ENCODE data around the gene SKIDA1.

Gene SKIDA1

DNA sequence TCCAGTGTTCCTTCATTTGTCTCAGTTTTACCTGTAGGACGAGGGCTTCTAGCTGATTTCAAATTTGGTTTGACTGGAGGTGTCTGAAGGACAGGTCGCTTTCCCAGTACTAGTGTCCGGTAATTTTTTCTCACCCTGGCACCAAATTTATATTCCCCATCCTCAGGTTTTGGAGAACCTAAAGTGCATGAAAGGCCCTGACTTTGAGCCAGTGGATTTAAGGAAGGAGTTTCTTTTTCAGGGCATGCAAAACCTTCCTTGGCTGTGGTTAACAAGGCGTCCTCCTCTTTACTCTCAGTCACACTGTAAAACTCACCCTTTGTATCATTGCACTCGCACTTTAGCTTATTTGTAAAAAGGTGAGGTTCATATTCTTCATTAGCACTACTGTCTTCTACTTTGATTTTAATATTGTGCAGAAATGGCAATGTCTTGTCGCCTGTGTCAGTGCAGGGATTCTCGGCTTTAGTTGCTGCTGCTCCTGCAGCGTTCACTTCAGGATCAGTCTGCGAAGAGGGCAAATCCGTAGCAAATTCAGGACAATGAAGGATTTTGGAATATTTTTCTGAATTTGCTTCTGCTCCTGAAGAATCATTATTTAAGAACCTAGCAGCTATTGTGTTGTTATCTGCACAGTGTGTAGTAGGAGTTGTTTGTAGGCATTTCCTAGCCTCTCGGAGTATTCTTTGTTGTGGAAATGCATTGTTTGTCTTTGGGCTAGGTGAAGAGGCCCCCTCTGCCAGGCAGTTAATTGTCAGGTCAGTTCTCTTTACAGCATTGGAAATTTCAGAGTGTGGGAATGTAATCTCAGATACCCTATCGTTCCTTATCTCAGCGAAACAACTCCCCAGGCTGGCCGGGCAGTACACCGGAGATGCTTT lies 9.9 kb downstream of the SKIDA1 start:
- DNase-seq = no peak

- DNase-seq = no peak
Observed at GRCh38 chr10:21514818-21515351, 10.6 kb downstream of the SKIDA1 start.

GRCh38 chr10:21514129-21514817 lies 11.2 kb downstream of the SKIDA1 start:
- DNase-seq = no peak

DNA sequence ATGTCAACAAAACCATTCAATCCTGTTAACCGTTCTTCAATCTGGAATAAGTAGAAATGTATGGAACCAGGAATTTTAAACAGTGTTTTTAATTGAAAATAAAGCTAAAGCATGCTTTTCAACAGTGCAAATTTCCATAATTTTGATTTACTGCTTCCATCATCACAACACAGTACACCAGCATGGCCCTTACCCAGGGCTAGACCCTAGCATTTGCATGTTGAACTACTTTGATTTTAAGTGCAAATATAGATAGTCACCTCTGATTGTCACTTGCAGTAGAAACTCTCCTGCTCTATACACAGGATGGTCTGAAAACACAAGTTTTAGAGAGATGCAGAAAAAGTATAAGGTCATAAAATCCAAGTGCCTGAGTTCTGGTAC lies 12.1 kb downstream of the SKIDA1 start:
- no peak for DNase-seq

GRCh38 chr10:21512573-21513404 lies 12.7 kb downstream of the SKIDA1 start:
- DNase-seq = no peak

GRCh38 chr10:21511946-21512572 lies 13.4 kb downstream of the SKIDA1 start:
- DNase-seq = no peak

DNA sequence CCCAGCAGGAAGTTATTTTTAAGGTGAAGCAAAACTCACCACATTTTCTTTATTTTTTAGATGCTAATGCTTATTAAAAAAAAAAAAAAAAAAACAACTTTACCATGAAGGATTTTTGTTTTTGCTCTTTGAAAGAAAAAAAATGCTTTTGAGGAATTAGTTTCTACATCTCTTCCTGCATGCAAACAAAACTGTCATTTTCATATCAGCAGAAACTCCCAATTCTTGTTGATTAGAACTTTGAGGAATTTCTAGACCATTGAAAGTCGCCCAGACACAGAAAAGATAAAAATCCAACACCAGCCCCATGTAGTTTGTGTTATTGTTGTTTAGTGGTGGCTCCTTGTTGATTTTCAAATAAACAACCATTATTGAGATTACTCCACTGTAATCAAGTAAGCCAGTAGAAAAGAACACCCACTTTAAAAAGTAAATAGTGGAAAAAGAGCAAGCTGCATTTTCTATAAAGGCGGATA lies 14.3 kb downstream of the SKIDA1 start:
- no peak for DNase-seq

DNA sequence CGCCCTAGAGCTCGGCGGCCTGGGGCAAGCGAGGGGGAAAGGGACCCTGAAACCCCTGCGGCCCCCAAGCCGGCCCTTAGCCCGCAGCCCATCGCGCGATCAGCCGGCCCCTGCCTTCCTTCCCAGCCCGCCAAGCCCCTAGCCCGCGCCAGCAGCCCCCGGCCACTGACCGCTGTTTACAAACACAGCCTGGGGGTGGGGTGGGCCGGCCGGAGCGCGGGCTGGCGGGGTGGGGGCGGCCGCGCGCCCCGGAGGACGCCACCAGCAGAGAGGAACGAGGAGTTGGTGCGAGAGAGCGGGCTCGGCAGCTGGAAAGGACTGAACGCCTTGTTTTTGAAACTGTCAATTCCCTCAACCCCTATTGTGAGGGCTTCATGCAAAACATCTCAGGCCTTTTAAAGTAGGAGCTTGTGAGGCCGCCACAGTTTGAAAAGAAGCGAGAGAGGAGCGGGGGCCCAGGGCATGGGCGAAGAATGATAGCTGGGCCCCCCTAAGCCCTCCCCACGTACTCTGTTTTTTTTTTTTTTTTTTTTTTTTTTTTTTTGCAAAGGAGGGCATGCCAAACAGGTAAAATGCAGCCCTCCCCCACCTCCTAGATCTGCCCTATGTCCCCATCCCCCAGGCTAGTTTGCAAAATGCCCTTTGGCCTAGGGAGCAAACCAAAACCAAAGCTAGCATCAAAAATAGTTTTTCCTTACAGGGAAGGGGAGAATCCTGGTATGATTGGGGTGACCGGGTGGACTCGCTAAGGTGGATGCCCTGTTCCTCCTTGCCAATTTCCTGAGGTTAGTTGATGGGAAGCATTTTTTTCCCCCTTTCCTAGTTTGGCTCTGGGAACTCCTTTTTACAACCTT lies 15.0 kb downstream of the SKIDA1 start:
- no peak for DNase-seq

DNA sequence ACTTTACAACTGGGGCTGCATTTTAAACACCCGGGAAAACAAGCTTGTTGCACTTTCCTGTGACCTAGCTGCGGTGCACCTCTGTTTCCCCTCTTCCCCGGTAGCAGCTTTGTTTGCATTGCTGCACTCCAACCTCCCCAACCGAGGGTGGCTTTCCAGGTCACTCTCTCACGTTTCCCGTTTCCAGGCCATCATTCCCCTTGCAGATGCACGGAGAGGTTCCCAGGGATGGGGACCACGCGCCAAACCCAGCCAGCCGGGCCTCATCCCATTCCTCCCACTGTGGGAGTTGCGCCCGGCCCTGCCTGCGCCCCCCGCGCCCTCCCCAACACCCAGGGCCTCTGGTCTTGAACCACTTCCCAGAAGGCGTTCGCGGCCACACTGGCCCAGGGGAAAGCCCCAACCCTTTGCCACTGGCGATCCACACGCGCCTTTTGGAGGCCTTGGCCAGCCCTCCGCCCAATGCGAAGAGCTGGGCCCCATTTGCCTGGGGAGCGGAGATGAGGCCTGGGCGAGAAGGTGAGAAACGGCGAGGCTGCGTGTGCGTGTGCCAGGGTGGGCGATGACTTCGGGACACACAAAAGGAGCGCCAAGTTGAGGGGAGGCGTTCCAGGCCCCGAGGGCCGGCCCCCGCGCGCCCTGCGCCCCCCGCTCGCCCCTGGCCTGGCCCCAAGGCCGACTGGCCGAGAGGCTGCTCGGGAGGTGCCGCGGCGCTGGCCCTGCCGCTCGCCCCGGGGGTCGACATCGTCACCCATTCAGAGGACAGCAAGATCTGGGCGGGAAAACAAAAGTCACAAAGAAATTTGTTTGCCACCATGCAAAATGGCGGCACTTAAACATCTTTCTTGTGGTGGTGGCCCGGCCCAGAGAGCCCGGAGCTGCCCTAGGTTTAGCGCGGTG lies 15.9 kb downstream of the SKIDA1 start:
- no peak for DNase-seq

- no peak for DNase-seq
Observed at GRCh38 chr10:21508706-21509331, 16.7 kb downstream of the SKIDA1 start.

DNA sequence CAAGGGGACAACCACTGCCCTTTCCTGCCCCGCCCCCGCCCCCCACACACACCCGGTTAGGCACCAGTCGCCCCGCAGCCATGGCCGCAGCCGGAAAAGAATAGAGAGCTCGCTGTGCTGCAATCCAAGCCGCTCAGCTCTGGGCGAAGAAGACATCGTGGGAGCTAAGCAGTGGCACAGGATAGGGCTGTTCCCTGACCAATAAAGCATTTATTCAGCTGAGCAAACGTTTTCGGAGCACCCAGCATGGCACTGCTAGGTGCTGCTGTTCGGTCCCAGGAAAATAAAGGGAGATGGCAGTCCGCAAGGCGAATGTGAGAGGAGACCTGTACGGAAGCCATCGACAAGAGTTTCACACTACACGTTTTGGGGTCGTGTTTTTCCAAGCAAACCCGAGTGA lies 18.3 kb downstream of the SKIDA1 start:
- no peak for DNase-seq

DNA sequence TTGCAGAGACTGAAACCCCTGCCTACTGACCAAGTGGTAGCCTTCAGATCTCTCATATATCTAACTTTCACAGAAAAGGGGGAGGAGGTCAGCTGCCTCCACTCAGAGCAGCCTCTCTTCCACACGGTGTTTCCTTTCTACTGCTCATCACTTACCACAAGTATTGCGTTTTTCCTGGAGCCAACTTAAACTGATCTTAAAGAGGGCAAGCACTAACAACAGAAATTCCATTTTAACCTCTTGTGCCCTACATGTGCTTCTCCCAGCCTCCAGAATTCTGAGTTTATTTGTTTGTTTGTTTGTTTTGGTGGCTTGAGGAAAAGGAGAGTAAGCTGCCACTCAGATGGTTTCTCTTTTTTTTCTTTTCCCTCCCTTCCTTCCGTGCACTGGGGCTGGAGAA lies 19.1 kb downstream of the SKIDA1 start:
- no peak for DNase-seq

DNA sequence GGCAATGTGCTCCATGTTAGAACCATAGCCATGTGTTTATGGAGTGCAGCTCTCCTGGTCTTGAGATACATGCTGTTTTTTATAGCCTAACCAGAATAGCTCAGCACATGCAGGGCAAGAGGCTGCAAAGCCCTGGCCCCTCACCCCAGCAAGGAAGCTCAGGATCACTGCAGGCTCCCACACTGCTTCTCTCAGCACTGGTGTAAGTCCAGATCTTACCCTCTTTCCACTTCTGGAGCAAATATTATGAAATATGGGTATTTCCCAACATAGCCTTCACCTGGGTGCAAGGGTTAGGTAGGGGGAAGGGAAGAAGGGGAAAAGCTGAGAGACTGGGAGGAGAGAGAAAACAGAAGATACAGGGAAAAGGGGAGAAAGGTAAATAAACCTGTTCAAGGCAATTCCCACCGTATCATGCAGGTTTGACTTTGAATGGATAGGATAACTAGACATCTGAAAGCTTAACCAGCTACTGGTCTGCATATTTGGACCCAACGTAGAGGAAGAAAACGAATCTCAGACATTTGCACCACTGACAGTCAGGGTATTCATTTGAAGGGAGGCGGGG lies 19.7 kb downstream of the SKIDA1 start:
- DNase-seq = no peak

GRCh38 chr10:21503542-21503941 lies 21.9 kb downstream of the SKIDA1 start:
- no peak for DNase-seq

DNA sequence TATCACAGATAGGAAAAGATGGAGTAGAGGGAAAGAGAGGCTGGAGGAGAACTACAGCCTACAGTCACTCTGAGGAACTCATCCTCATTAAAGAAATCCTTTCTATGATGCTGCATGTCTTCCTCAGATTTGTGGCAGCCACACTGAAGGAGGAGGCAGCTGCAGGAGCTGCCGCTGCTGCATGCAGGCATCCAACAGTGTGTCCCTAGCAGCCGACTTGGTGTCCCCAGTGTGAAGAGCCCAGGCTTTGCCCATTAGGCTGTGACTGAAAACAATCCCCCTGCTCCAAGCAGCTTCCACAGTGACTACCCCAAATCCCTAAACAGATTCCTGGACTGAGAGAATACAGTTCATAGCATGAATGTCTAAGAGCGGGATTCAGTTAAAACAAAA lies 23.1 kb downstream of the SKIDA1 start:
- DNase-seq = no peak

GRCh38 chr10:21501731-21502347 lies 23.6 kb downstream of the SKIDA1 start:
- no peak for DNase-seq

- no peak for DNase-seq
Observed at GRCh38 chr10:21501091-21501490, 24.4 kb downstream of the SKIDA1 start.

GRCh38 chr10:21500578-21500910 lies 24.9 kb downstream of the SKIDA1 start:
- no peak for DNase-seq
